Liver (tissue), 9 donors: ENCODE data around the gene HSPB3. TPM values are rescaled to one million over a fixed set of nuclear protein-coding genes. Genes with fewer than 3 reads are reported as not detected.

Experiments
- DNase-seq: peaks from one replicate; pipeline ENCODE4 v3.0.0-alpha.2; 2017; ENCODE audit warnings: low spot score
- H3K27ac ChIP-seq, 2 donors: one replicate each; pipeline ENCODE4 v1.7.0; 2013; ENCODE audit warnings: inconsistent platforms in 2 of 2, low read length in 2 of 2, control low read depth in 1 of 2, low read depth in 1 of 2, mild to moderate bottlenecking in 1 of 2
- H3K27me3 ChIP-seq, 4 donors: one replicate each; pipeline versions ENCODE4 v1.6.1 to v1.7.0; 2013; ENCODE audit warnings: low read length in 3 of 4, inconsistent platforms in 1 of 4, mild to moderate bottlenecking in 1 of 4, moderate library complexity in 1 of 4; ENCODE audit not compliant: control insufficient read depth in 4 of 4, insufficient read depth in 4 of 4
- H3K36me3 ChIP-seq, 4 donors: one replicate each; pipeline versions ENCODE4 v1.6.1 to v1.7.0; 2013; ENCODE audit warnings: low read length in 3 of 4, mild to moderate bottlenecking in 3 of 4, low read depth in 1 of 4, moderate library complexity in 1 of 4; ENCODE audit not compliant: control insufficient read depth in 4 of 4, insufficient read depth in 3 of 4
- H3K4me1 ChIP-seq, 4 donors: one replicate each; pipeline versions ENCODE4 v1.6.1 to v1.7.0; 2013; ENCODE audit warnings: low read length in 3 of 4, mild to moderate bottlenecking in 3 of 4, moderate library complexity in 1 of 4; ENCODE audit not compliant: control insufficient read depth in 4 of 4, insufficient read depth in 4 of 4
- H3K4me3 ChIP-seq, 3 donors: one replicate each; pipeline versions ENCODE4 v1.6.1 to v1.7.0; 2013; ENCODE audit warnings: low read length in 3 of 3, control low read depth in 1 of 3, low read depth in 1 of 3, mild to moderate bottlenecking in 1 of 3
- H3K9ac ChIP-seq, 2 donors: one replicate each; pipeline ENCODE4 v1.7.0; 2013; ENCODE audit warnings: low read length in 2 of 2, mild to moderate bottlenecking in 2 of 2, moderate library complexity in 2 of 2, control low read depth in 1 of 2, low read depth in 1 of 2
- H3K9me3 ChIP-seq, 4 donors: one replicate each; pipeline versions ENCODE4 v1.6.1 to v1.7.0; 2013; ENCODE audit warnings: low read length in 3 of 4; ENCODE audit not compliant: control insufficient read depth in 4 of 4
- CTCF ChIP-seq: fragments of 150-350 bp; IDR thresholded peaks from 2 replicates; pipeline ENCODE4 v1.5.1; 2017; ENCODE audit warnings: improper control_type of control experiment, low read depth, low read length; ENCODE audit not compliant: missing input control
- EGR1 ChIP-seq, 2 donors: IDR thresholded peaks; 2 replicates each; pipeline ENCODE4 v1.6.1; 2016 to 2018; ENCODE audit warnings: antibody characterized with exemption in 2 of 2, low read depth in 2 of 2
- FOXA1 ChIP-seq: IDR thresholded peaks from 2 replicates; pipeline ENCODE4 v1.6.1; 2016; ENCODE audit warnings: antibody characterized with exemption
- FOXA2 ChIP-seq: IDR thresholded peaks from 2 replicates; pipeline ENCODE4 v1.6.1; 2016; ENCODE audit warnings: antibody characterized with exemption
- GABPA ChIP-seq, 2 donors: IDR thresholded peaks in 1 of 2; conservative IDR thresholded peaks in 1 of 2; 2 replicates each; pipeline ENCODE4 v1.6.1; 2016; ENCODE audit warnings: antibody characterized with exemption in 2 of 2, mild to moderate bottlenecking in 1 of 2, moderate library complexity in 1 of 2
- HNF4A ChIP-seq, 2 donors: conservative IDR thresholded peaks; 2 replicates each; pipeline ENCODE4 v1.6.1; 2016; ENCODE audit warnings: antibody characterized with exemption in 2 of 2, mild to moderate bottlenecking in 2 of 2
- HNF4G ChIP-seq: IDR thresholded peaks from 2 replicates; pipeline ENCODE4 v1.6.1; 2016; ENCODE audit warnings: antibody characterized with exemption
- JUND ChIP-seq, 2 donors: IDR thresholded peaks; 2 replicates each; pipeline ENCODE4 v1.6.1; 2016; ENCODE audit warnings: antibody characterized with exemption in 2 of 2
- RAD21 ChIP-seq, 2 donors: IDR thresholded peaks; 2 replicates each; pipeline ENCODE4 v1.6.1; 2016; ENCODE audit warnings: antibody characterized with exemption in 2 of 2, mild to moderate bottlenecking in 2 of 2
- RXRA ChIP-seq, 2 donors: IDR thresholded peaks; 2 replicates each; pipeline ENCODE4 v1.6.1; 2017 to 2018; ENCODE audit warnings: antibody characterized with exemption in 2 of 2, mild to moderate bottlenecking in 1 of 2
- SP1 ChIP-seq: IDR thresholded peaks from 2 replicates; pipeline ENCODE4 v1.6.1; 2018; ENCODE audit warnings: antibody characterized with exemption, mild to moderate bottlenecking
- YY1 ChIP-seq: IDR thresholded peaks from 2 replicates; pipeline ENCODE4 v1.6.1; 2016; ENCODE audit warnings: antibody characterized with exemption, mild to moderate bottlenecking
- WGBS: extraction: QIAGEN DNeasy Blood & Tissue Kit; methylation state at CpG from one replicate; pipeline ENCODE4 v1.1.7; 2013; 5-methylcytosine and 5-hydroxymethylcytosine counted together
- polyA plus RNA-seq, 2 donors: library from polyadenylated mRNA; stranded (reverse) in 1 of 2; unstranded in 1 of 2; fragments of 200-250 nt in 1 of 2; fragments of >200 nt in 1 of 2; fragmentation: Nextera tagmentation in 1 of 2; extraction: Ambion mirVana in 1 of 2; gene quantifications; one replicate each; pipeline versions ENCODE4 v1.2.1 to v1.2.3, GENCODE V29; 2013 to 2015
- total RNA-seq, 2 donors: library from RNA; depleted of rRNA; stranded (reverse); fragments of >200 nt; gene quantifications; one replicate each; pipeline ENCODE4 v1.2.3, GENCODE V29; 2014
- TF ChIP-seq, protein P1 (sequence below): IDR thresholded peaks from 2 replicates; pipeline ENCODE4 v1.6.1; 2016; ENCODE audit warnings: antibody characterized with exemption
- donor health status: healthy.
- donor health status: healthy.
- donor health status: healthy.
- donor health status: healthy.
- donor health status: healthy.

The HSPB3 gene
- total and polyA plus RNA-seq, 4 donors = 0.17 TPM; not detected in 3

- no peak overlapping the region for H3K4me3 ChIP-seq
- H3K27ac ChIP-seq = no peak overlapping the region
- no peaks in the 10 kb centered on the region for H3K27me3 ChIP-seq
- no peak overlapping the region for H3K9ac ChIP-seq
- WGBS = 64% methylated on average over 2 of the region's 2 CpGs
- no peaks in the 10 kb centered on the region for H3K36me3 ChIP-seq
- no peaks in the 10 kb centered on the region for H3K4me1 ChIP-seq
- TF ChIP-seq CTCF = no peak
- no peak for TF ChIP-seq EGR1 (IDR thresholded peaks at IDR 0.05; ENCODE audit: low read depth in 2 of 2)
- TF ChIP-seq HNF4A (conservative IDR thresholded peaks at IDR 0.05) = no peak
- no peaks in the 10 kb centered on the region for H3K9me3 ChIP-seq
- DNase-seq = no peak
Measured at GRCh38 chr5:54492178-54492577, 36.7 kb downstream of the HSPB3 start.

GRCh38 chr5:54495027-54495426, 39.5 kb downstream of the HSPB3 start:
- no peaks in the 10 kb centered on the region for H3K9me3 ChIP-seq
- no peak overlapping the region for H3K9ac ChIP-seq
- no peaks in the 10 kb centered on the region for H3K4me1 ChIP-seq
- H3K4me3 ChIP-seq = no peak overlapping the region
- no peak overlapping the region for H3K27ac ChIP-seq
- no peak for TF ChIP-seq JUND (IDR thresholded peaks at IDR 0.05)
- no peak for TF ChIP-seq FOXA1
- TF ChIP-seq FOXA2 = no peak
- TF ChIP-seq GABPA (IDR thresholded peaks at IDR 0.05 in 1 of 2, conservative IDR thresholded peaks at IDR 0.05 in 1 of 2) = no peak
- no peak for TF ChIP-seq EGR1 (IDR thresholded peaks at IDR 0.05; ENCODE audit: low read depth in 2 of 2)
- no peak for TF ChIP-seq RXRA (IDR thresholded peaks at IDR 0.05)
- TF ChIP-seq, protein P1, sequence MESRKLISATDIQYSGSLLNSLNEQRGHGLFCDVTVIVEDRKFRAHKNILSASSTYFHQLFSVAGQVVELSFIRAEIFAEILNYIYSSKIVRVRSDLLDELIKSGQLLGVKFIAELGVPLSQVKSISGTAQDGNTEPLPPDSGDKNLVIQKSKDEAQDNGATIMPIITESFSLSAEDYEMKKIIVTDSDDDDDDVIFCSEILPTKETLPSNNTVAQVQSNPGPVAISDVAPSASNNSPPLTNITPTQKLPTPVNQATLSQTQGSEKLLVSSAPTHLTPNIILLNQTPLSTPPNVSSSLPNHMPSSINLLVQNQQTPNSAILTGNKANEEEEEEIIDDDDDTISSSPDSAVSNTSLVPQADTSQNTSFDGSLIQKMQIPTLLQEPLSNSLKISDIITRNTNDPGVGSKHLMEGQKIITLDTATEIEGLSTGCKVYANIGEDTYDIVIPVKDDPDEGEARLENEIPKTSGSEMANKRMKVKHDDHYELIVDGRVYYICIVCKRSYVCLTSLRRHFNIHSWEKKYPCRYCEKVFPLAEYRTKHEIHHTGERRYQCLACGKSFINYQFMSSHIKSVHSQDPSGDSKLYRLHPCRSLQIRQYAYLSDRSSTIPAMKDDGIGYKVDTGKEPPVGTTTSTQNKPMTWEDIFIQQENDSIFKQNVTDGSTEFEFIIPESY = no peak
- TF ChIP-seq HNF4G = no peak
- TF ChIP-seq CTCF = no peak
- TF ChIP-seq SP1 = no peak
- TF ChIP-seq YY1 = no peak
- no peak for TF ChIP-seq RAD21 (IDR thresholded peaks at IDR 0.05)
- DNase-seq = no peak
- H3K36me3 ChIP-seq = no peaks in the 10 kb centered on the region
- no peaks in the 10 kb centered on the region for H3K27me3 ChIP-seq

Other genes starting within 250 kb of the HSPB3 start
- gene ARL15, start 145.1 kb upstream of the HSPB3 start, total RNA-seq = 10 to 100 TPM; 19.8 to 24.8 TPM
- gene ARL15, start 145.1 kb upstream of the HSPB3 start, polyA plus RNA-seq = 1 to 10 TPM; 5.0 to 6.8 TPM
- gene SNX18, start 62.1 kb downstream of the HSPB3 start, total RNA-seq = 10 to 100 TPM; 15.4 to 32.5 TPM
- gene SNX18, start 62.1 kb downstream of the HSPB3 start, polyA plus RNA-seq = 1 to 10 TPM; 4.9 to 9.7 TPM